Epithelial cell of proximal tubule (primary cell): Measurements from ENCODE around the gene LRRC17. TPM values are rescaled to one million over a fixed set of nuclear protein-coding genes. Genes with fewer than 3 reads are reported as not detected.

Experiments
- DNase-seq: peaks from one replicate; pipeline ENCODE4 v3.0.0-alpha.2; 2011; ENCODE audit warnings: low read depth
- H3K4me3 ChIP-seq: 2 replicates; pipeline ENCODE4 v1.5.1; 2011; ENCODE audit warnings: low read depth, mild to moderate bottlenecking, low read length
- total RNA-seq: library from RNA; depleted of rRNA; stranded (reverse); fragments of >200 nt; gene quantifications from 2 replicates; pipeline ENCODE4 v1.2.3, GENCODE V29; 2015
- TF ChIP-seq, protein P1 (sequence below): conservative IDR thresholded peaks from 2 replicates; pipeline ENCODE4 v1.5.1; 2012; ENCODE audit warnings: low read depth, mild to moderate bottlenecking, low read length

LRRC17 gene
- total RNA-seq, 1 donor from 2014 or later: 7.8 TPM

- TF ChIP-seq, protein P1, sequence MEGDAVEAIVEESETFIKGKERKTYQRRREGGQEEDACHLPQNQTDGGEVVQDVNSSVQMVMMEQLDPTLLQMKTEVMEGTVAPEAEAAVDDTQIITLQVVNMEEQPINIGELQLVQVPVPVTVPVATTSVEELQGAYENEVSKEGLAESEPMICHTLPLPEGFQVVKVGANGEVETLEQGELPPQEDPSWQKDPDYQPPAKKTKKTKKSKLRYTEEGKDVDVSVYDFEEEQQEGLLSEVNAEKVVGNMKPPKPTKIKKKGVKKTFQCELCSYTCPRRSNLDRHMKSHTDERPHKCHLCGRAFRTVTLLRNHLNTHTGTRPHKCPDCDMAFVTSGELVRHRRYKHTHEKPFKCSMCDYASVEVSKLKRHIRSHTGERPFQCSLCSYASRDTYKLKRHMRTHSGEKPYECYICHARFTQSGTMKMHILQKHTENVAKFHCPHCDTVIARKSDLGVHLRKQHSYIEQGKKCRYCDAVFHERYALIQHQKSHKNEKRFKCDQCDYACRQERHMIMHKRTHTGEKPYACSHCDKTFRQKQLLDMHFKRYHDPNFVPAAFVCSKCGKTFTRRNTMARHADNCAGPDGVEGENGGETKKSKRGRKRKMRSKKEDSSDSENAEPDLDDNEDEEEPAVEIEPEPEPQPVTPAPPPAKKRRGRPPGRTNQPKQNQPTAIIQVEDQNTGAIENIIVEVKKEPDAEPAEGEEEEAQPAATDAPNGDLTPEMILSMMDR: peak; percentile 9
- DNase-seq: no peak
Measured at GRCh38 chr7:102916426-102916825, 3.6 kb downstream of the LRRC17 start.

DNA sequence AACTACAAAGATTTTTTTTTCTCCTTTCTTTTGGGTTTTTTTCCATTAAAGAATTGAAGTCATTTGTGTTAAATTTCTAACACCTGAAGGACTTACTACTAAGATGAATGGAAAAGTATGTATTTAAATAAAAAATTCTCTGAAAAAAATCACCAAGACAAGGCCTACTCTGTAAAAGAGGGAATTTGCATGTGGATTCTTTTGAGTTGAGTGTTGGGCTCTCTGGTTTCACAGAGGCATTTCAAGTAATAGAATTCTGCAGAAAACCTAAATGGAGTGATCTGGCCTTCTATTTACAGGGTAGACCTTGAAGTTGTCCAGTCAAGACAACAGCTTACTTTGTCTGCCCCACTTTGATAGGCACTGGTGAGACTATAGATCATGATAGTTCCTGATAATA lies 4.1 kb downstream of the LRRC17 start:
- TF ChIP-seq, protein P1: no peak
- DNase-seq: no peak
- no peak overlapping the region for H3K4me3 ChIP-seq

More at GRCh38 chr7:102916426-102916825, 3.6 kb downstream of the LRRC17 start:
- no peak overlapping the region for H3K4me3 ChIP-seq

DNA sequence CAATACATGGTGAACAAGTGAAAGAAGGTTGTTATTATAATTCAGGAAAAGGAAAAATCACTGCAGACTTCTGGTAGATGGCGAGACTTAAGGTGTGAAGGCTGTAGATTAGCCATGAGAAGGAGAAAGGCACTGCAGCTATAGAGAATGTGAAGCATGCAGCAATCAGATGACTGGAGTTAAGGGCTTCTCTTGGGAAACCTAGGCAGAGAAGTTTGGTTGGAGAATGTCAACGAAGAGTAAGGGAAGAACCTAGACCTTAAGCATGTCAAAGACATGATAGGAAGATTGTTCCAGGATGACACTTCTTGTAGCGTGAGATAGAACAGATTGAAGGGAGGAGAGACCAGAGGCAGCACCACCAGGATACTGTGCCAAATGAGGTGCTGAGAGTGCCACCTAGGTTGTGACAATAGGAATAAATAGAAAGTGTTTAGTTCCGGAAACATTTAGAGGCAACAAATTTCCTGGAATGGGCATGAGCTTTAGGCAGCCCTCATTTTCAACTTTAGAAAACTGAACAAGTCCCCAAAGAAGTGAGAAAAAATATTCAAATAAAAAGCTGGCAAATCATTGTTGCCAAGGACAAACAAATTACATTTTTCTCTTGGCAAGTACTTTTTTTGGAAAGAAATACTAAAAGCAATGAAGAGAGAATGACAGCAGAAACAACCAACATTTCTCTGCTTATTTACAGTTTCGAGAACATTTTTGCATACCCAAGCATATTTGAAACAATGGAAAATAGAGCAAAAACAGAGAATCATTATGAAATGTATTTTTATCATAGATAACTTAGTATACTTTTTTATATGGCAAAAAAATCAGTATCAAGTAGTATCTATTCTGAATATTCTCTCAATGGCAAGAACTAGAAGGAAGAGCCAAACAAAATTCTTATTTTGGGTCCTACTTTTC lies 4.9 kb downstream of the LRRC17 start:
- no peak overlapping the region for H3K4me3 ChIP-seq
- DNase-seq: no peak
- TF ChIP-seq, protein P1: peak; percentile 20

DNA sequence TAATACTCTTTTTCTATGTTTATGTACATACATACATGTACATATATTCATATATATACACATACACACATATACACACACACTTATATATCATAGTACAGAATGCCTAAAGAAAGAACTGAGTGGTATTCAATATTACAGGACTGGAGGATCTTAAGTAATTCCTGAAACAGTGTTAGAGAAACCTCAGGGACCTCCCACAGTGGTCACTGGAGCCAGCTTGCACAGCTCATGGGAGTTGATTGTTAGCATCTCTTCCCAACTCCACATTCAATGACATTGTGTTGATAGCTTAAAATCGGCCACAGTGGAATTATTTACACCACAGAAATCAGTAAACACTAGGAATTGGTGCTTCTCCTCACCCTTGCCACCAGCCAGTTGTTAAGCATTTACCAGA lies 6.0 kb downstream of the LRRC17 start:
- no peak for DNase-seq
- no peak overlapping the region for H3K4me3 ChIP-seq
- TF ChIP-seq, protein P1: no peak

GRCh38 chr7:102925976-102926782 lies 13.4 kb downstream of the LRRC17 start:
- H3K4me3 ChIP-seq: no peak overlapping the region
- DNase-seq: no peak
- TF ChIP-seq, protein P1: no peak

DNA sequence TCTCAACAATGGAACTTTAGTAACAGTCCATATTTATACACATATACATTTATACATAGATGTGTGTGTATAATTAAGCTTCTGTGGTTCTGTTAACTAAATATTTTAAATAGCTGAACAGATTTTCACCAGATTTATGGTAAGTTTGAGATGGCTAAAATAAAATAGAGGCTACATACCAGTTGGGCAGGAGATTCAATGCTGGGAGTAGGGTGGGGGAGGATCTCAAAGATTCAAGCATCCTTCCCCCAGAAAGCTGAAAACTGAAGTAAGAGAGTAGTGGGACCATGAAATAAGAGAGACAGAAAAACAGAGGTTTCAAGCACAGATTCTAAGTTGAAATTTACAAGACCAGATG lies 14.0 kb downstream of the LRRC17 start:
- TF ChIP-seq, protein P1: no peak
- H3K4me3 ChIP-seq: no peak overlapping the region

More for the DNA sequence above, 14.0 kb downstream of the LRRC17 start:
- no peak for DNase-seq
